GM18868 (cell line): ENCODE data around the gene SNX32.
A peak's percentile ranks its signal among the peaks of the same experiment; 100 is the strongest.

Source experiments
- ATAC-seq: cut with Tn5 transposase; IDR thresholded peaks from one replicate; pipeline ENCODE4 v1.9.1; 2021; ENCODE audit warnings: mild to moderate bottlenecking, moderate library complexity; ENCODE audit not compliant: unreplicated experiment

The SNX32 gene

DNA sequence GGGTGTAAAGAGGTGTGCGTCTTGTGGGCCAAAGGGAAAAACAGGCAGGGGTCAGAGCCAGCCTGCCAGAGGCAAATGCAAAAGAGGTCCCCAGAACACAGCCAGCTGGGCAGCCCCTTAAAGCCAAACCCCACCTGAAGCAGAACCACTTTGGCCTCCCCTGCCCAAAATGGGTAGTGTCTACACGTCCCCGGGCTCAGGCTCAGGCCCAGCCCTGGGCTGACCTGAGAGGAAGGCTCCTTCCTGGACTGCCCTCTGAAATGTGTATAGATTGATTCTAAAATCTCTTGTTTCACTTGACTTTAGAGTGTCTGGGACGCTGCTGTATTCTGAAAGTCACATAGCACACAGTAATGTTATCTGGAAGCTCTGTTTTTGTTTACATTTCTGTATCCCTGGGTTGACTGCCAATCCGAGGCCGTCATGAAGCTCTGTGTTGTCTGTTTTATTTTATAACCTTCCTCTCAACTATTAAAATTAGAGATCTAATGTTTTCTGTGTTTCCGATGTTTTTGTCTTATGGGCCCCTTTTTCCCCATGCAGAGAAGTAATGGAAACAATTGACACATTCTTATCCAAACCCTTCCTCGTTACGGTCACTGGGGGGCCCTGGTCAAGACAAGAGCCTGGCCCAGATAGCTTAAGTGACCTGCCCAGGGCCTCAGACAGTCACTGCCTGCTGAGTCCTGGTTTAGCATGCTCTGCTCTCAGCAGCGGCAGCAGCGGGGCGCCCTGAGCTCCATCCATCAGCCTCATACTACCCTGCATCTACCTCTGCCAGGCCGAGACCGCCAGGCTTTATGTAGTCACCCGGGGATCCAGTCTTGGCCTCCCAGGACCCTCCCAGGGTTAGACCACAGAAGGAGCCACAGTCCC is 36.8 kb upstream of the SNX32 start:
- no peak for ATAC-seq

DNA sequence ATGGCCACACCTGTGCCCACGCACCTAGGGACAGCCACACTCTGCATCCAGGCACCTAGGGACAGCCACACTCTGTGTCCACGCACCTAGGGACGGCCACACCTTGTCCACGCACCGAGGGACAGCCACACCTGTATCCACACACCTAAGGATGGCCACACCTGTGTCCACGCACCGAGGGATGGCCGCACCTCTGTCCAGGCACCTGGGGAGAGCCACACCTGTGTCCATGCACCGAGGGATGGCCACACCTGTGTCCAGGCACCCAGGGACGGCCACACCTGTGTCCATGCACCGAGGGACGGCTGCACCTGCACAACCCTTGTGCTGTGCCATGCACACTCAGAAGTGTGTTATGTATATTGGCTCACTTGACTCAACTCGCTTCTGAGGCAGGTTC is 36.1 kb upstream of the SNX32 start:
- no peak for ATAC-seq

DNA sequence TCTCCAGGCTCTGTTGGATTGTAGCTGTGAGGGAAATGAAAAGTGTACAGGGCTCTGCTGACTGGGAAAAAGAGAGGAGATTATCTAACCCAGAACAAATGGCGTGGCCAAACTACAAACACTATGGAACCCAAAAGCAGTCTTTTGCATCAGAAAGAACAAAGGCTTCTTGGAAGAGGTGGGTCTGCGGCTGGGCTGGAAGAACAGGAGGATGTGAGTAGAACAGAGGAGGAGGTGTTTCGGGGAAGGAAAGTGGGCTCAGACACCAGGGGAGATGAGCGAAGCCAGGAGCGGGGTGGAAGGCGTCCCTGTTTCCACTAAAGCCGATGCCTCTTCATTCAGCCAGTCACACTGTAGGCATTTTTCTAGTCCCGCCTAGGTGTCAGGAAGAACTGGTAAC is 34.9 kb upstream of the SNX32 start:
- ATAC-seq, result no peak

DNA sequence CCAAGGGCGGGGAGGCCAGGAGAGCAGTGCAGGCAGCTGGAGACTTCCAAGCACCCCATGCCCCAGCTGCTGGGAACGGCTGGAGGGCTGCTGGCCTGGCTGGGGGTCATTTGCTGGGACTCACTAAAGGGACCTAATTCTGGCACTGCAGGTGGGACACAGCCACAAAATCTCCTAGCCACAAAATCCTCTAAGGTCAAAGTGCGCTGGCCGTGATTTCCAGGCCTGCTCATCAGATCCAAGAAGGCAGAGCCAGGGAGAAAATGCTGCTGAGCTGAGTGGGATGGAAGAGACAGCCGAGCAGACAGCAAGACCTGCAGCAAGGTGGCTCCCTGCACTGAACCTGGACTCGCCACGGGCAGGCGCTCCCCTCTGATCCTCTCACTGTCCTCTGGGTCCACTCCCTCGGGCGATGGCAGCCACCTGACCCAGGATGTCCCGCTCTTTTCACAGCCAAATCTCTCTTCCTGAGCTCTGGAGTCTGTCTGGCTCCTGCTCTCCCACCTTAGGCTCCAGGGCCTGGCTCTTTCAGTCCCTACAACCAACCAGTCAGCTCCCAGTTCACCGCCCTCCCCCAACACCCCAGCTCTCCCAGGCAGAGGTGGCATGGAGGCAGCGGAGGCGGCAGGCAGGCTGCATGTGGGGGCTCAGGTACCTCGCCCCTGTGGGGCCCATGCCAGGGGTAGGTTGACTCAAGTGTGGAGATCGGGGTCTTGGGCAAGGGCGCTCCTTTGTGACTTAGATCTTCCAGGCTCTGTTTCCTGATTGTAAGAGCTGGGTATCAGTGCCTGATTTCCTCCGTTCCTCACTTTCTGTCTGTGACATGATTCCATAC is 32.4 kb upstream of the SNX32 start:
- ATAC-seq, result no peak

DNA sequence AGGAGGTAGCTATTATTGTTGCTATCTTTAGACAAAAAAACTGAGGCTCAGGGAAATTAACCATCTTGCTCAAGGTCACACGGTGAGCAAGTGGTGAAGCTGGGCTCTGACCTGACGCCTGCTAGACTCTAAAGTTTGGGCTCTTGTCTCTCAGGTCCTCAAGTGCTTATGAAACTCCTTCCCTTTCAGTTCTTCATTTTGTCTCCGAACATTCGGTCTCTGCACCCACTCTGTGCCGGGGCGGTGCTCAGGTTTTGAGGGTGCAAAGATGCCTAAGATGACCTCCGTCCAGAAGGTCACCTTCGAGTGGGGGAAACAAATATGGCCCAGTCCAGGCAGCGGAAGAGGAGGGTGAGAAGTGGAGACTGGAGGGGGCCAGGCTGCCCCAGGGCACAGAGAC is 30.9 kb upstream of the SNX32 start:
- ATAC-seq, result no peak

DNA sequence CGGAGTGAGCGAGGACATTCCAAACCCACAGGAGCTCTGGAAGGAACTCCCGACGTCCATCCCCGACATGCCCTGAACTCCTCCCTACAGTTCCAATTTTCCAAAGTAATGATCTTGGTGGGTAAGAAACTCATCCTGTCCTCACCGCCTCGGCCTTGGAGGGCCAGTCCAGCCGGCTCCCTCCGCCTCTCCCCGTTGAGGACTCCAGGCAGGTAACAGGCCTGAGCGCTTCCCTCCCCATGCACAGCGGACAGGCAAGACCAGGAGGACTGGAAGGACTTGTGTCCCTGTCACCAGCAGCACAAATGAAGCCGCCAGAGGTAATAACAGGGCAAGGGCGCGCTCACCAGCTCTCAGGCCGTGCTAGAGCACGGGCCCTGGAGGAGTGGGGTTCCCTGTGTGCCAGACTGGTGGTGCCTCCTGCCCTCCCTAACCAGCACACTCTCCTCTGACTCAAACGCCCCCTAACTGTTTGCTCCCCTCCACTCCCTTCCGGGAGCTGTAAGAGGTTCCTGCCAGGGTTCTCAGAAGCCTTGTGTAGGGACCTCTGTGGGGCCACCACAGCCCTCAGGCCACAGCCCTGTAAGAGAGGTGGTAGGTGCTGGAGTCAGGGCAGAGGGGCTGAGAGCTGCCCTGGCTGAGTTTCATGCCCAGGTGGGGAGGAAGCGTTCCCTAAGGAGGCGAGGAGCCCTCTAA is 29.8 kb upstream of the SNX32 start:
- no peak for ATAC-seq

DNA sequence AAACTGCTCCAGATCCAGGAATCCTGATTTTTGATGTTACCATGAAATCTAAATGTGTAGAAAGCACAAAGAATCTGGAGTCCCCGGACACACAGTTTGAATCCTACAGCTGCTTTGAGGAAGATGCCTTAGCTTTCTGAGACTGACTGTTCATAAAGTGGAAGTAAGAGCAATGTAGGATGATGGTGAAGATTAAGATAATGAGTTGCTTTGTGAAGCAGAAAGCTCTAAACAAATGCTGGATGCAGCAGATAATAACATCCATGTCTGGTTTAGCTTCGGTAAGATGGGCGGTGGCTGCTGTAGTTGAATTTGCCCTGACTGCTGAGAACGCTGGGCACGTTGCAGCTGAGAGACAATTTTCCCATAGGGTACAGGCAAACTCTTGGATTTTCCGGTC is 26.8 kb upstream of the SNX32 start:
- no peak for ATAC-seq

DNA sequence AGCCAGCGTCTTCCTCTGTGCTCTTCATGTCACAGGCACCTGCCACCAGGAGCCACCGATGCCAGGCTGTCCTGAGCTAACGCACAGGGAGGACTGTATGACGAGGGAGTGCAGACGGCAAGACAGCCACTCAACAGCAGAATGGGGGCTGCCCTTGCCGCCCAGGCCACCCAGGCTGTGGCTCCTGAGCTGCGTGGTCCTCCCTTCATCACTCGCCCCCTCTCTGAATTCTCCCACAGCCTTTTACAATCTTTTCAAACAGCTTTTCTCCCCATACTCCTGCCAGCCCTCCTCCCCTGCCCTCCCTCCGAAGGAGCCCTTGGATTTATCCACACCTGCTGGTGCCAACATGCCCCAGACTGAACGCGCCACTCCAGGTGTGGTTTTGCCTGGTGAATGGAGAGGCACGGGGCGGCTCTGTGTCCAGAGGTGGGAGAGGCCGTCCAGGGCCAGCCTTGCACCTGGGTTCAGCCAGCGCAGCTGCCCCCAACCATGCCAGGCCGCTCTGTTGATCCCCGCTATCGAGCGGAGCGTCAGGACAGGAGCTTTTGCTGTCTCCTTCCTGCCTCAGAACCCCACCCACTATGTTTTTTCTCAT is 24.9 kb upstream of the SNX32 start:
- ATAC-seq, result no peak

DNA sequence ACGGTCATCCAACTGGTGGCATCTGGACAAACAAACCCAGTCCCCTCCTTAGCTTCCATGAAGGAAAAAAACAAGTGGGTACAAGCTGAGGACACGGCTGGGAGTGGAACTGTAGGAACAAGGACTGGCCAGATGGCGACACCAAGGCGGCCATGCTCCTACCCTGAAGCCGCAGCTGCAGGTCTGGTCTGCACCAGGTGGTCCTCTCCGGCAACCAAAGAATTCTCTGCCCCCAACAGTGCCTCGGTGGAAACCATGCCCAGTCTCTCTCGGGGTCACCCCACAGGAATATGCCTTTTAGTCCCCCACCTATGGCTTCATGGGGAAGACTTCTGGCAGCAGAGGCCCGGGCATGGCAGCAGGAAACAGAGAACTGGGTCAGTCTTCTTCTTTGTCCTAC is 24.3 kb upstream of the SNX32 start:
- no peak for ATAC-seq

DNA sequence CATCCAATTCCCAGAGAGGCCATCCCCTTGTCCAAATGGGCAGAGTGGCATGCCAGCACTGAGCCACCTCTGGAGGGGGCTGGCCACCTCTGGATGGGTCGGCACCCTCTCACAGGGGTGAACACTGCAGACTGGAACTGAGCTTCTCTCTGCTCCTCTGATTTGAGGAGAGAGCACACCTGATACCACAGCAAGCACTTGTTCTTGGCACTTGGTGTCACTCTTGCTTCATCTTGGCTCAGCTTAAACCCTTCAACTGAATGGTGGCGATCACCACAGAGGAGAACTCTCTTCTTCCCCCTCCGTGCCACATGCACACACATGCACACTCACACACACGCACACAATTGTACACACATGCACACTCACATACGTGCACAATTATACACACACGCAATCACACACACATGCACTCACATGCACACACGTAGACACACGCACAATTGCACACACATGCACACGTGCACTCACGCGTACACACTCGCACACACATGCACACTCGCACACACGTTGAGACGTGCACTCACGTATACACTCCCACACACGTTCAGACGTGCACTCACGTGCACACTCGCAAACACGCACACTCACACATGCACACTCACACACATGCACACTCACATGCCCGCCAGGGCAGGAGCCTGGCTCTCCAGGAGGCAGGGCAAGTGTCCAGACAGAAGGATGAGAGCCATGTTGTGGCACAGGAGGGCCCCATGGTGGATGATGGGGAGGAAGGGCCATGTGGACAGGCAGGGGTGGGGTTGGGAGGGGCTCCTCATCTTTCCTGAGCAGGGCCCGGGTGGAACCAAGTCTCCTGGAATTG is 23.5 kb upstream of the SNX32 start:
- ATAC-seq, result no peak

DNA sequence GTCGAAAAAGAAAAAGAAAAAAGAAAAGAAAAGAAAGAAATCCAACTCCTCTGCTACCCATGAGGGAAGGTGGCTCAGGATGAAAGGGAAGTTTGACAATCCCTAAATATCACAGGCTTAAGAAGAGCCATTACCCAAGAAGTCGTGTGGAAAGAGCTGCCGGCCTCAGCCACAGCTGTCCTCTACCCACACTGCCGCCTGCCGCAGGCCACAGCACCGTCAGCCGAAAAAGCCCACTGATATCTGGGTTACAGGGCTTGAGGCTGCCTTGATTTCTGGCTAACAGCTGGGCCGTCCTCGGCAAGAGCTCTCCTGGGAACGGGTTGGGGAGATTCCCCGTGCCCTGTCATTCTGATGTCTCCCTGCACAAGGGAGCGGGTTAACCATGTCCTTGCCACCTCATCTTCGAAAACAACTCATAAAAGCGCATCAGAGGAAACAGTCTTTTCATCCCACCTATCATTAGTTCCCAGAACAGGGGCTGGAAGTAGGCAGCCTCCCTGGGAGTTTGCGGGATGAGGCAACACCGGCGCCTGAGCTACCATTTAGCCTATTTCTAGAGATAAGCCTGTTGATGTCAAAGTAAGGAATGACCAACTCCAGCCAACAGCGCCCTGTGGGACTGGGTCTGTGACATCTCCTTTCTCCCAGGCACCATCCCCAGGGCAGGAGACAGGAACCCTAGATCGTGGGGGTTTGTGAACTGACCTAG is 21.8 kb upstream of the SNX32 start:
- ATAC-seq, result no peak

DNA sequence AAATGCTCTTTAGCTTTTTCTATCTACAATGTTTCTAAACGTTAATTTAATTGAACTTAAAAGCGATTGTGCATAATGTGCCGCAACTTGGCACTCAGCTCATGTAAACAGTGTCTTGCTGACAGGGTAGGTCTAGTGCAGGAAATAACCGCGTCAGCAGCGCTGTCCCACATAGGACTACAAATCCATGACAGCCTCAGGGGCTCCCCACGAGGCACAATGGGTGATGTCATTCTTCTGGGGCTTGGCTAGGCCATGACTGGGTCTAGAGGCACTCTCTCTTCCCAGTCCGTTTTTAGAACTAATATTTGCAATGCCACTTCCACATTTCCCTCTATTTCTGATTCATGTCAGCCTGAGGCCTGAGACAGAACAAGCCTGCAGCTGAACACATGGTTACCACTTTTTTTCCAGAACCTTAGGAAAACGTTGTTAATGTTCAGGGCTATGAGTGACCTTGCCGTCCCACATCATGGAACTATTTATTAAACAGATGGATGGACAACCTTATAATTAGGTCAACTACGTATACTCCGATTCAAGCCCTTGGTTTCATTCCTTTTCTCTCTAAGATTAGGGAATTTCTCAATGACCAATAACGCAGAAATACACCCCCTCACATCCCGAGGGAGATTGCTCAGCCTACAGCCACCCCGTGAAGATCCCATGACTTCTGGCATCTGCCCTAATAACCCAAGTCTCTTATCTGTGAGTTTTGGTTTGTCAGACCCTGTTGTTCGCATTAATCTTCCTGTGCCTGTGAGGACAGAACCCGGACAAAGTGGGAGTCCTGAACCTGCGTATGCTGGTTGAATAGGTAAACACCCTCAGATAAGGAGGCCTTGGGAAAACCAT is 19.4 kb upstream of the SNX32 start:
- ATAC-seq, result no peak

DNA sequence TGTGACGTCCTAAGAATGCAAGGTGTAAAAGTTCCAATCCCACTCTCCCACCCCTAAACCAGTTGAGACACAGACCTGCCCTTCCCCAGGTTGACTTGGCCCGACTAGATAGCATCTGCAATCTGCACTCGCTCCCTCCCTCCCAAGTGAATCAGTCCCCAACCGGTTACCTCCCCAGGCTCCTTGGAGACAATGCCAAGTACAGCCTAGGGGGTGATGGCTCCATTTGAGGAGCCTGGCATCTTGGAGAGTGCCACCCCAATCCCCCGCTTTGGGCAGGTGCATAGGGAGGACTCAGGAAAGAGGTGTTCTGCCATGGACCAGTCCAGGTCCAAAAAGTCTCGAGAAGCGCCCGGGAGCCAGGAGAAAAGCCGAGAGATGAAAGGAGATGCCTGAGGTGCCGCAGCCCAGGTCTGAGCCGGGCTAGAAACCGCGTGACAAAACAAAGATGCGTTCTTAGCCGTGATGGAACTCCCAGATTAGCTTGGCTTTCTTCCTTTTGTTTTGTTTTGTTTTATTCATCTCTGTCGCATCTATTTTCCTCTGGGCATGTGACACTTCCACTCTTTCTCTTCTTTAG is 18.7 kb upstream of the SNX32 start:
- no peak for ATAC-seq

DNA sequence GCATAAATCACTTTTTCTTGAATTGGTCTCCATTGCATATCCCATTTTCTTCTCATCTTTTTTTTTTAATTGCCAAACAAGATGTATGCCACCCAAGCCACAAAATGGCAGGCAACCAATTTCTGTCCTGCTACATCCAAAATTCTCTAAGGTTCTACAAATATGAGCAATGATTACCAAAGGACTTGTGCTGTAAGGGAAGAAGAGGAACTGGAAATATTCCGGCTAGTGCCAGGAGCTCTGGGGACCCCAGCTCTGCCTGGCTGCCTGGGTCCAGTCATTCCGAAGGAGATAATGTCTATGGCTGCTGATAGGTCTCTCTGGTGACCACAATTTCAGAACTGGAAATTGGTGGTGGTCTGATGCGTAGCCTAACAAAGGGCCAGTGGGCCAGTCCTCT is 17.1 kb upstream of the SNX32 start:
- ATAC-seq, result no peak

DNA sequence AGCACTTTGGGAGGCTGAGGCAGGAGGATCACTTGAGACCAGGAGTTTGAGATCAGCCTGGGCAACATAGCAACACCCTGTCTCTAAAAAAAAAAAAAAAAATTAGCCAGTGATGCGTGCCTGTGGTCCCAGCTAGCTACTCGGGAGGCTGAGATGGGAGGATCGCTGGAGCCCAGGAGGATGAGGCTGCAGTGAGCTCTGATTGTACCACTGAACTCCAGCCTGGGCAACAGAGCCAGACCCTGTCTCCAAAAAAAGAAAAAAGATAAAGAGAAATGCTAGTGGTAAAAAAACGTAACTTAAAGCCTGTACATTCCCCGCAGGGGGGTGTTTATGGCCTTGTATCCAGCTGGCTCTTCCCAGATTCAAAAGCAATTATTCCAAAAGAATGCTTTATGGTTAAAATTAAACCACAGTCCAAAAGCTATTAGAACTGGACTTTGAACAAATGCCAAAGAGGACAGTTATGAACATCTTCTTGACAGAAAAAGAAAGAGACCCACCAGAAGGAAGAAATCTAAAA is 16.4 kb upstream of the SNX32 start:
- ATAC-seq, result no peak

DNA sequence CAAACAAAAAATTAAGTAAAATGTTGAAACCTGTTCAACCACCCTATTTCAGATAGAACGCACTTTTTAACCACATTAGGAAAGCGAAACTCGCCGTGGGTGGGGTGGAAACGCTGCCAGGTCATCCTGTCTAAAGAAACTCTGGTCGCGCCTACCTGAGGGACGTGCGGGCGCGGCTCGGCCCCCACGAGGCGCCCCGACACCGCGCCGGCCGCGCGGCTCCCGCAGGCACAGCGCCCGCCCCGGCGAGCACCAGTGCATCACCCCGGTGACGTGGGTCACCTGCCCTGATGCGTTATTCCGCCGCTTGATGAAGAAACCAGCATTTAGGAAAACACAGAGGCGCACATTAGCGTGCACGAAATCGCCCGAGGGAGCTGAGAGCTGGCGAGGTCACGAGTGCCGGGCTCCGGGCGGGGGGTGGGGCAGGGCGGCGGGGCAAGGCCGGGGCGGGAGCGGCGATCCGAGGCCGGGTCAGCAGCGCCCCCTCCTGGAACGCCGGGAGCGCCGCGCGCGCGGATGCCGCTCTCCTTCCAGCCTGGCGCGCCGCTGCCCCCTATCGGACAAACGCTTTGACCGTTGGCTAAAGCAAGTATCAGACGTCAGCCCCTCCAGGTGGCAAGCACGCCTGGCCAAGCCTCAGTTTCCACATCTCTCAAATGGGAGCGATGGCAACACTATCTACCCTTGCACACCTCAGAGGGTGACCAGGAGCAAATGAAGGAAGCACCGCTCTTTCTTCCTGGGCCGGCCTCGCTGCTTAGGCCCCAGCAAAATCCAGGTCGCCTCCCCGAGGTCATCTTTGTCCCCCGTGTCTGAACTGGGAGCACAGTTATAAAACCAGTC is 15.7 kb upstream of the SNX32 start:
- ATAC-seq, result peak; percentile 74

DNA sequence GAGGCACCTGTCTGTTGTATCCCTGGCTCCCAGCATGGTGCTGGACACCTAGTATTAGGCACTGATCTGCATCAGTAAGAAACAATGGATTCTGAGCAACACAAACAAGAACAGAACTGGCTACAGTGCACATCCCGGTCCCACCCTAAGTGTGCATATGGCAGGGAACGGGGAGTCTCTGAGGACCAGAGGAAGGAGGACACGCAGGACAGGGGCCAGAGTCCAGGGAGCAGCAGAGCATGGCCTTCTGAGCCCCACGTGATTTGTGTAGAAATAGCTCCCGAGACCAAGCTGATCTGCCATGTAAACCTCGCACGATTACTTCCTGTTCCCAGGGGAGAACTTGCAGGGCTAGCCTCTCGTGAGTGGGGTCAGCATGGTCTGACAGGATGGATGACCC is 12.7 kb upstream of the SNX32 start:
- no peak for ATAC-seq
